ENCODE data around the gene HEXIM1.

Gene HEXIM1

GRCh38 chr17:45125509-45125908, 22.8 kb upstream of the HEXIM1 start:
- no peak for DNase-seq (ENCODE audit: low read depth)
- no peak for TF ChIP-seq CTCF (IDR thresholded peaks at IDR 0.05; ENCODE audit: low read length, missing control alignments)
- H3K4me3 ChIP-seq (replicated peaks; ENCODE audit: low read depth, low read length): no peak overlapping the region

DNA sequence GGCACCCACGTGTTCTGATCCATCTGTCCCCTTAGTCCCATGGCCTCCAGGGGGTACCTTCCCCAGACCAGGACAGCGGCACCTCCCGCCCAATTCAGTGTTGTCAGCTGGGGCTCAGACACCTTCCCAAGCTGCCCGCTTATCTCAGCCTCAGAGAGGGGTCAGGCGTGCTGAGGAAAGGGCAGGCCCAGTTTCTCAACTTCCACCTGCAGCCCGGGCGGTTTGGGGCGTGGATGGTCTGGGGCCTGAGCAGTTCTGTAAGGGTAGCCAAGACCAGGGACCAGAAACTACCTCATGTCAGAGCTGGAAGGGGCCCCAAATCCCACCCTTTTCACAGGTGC, 21.1 kb upstream of the HEXIM1 start:
- TF ChIP-seq CTCF (IDR thresholded peaks at IDR 0.05; ENCODE audit: low read length, missing control alignments): no peak
- no peak for DNase-seq (ENCODE audit: low read depth)
- no peak overlapping the region for H3K4me3 ChIP-seq (replicated peaks; ENCODE audit: low read depth, low read length)

GRCh38 chr17:45127548-45128300, 20.6 kb upstream of the HEXIM1 start:
- no peak overlapping the region for H3K4me3 ChIP-seq (replicated peaks; ENCODE audit: low read depth, low read length)
- DNase-seq (ENCODE audit: low read depth): peak; percentile 50

DNA sequence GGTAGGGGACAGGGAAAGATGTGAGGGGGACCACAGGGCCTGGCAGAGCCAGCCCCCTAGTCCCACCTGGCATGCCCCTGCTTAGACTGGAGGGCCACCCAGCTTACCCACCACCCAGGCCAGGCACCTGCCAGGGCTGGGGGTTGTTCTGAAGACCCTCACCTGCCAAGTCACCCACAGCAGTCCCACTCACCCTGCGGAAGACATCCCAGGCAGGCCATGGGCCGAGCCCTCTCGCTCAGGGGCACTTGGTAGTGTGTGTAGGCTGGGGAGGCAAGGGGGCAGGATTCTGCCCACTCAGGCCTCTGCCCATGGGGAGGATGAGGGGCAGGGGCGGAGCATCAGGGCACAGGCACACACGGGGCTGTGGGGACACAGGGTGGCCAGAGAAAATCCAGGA, 19.9 kb upstream of the HEXIM1 start:
- H3K4me3 ChIP-seq (replicated peaks; ENCODE audit: low read depth, low read length): no peak overlapping the region
- TF ChIP-seq CTCF (IDR thresholded peaks at IDR 0.05; ENCODE audit: low read length, missing control alignments): no peak
- no peak for DNase-seq (ENCODE audit: low read depth)

More at GRCh38 chr17:45127548-45128300, 20.6 kb upstream of the HEXIM1 start:
- no peak for TF ChIP-seq CTCF (IDR thresholded peaks at IDR 0.05; ENCODE audit: low read length, missing control alignments)

GRCh38 chr17:45128989-45129388, 19.3 kb upstream of the HEXIM1 start:
- H3K4me3 ChIP-seq (replicated peaks; ENCODE audit: low read depth, low read length): no peak overlapping the region
- DNase-seq (ENCODE audit: low read depth): no peak
- no peak for TF ChIP-seq CTCF (IDR thresholded peaks at IDR 0.05; ENCODE audit: low read length, missing control alignments)

DNA sequence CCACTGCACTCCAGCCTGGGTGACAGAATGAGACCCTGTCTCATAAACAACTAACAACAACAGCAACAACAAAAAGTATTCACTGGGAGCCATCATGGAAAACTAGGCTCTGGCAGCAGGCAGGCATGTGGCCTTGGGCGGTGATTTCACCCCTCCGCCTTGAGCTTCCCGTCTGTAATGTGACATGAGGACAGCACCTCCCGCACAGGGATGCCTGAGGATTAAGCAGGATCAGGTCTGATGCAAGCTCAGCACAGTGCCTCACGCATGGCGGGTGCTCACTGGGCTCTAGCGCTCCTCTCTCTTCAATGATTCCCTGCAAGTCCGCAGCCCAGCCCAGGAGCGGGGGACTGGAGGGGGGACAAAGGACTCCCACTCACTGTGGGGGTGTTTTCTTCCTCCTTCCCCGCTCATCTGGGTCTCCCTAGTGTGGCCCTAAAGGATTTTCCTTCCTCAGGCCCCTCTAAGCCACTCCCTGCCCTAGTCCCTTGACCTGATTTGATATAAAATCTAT, 18.8 kb upstream of the HEXIM1 start:
- DNase-seq (ENCODE audit: low read depth): no peak
- H3K4me3 ChIP-seq (replicated peaks; ENCODE audit: low read depth, low read length): no peak overlapping the region
- TF ChIP-seq CTCF (IDR thresholded peaks at IDR 0.05; ENCODE audit: low read length, missing control alignments): no peak

All from fibroblast of pulmonary artery (primary cell).